NOMO-1 treated with DMSO at 0.1 percent for 48 hours (cell line): ENCODE measurements around the gene MICAL2.

ENCODE experiments used
- DNase-seq: peaks from one replicate; lab custom pipeline; 2025; ENCODE audit not compliant: unreplicated experiment; lab: John Stamatoyannopoulos, UW

The MICAL2 gene

DNA sequence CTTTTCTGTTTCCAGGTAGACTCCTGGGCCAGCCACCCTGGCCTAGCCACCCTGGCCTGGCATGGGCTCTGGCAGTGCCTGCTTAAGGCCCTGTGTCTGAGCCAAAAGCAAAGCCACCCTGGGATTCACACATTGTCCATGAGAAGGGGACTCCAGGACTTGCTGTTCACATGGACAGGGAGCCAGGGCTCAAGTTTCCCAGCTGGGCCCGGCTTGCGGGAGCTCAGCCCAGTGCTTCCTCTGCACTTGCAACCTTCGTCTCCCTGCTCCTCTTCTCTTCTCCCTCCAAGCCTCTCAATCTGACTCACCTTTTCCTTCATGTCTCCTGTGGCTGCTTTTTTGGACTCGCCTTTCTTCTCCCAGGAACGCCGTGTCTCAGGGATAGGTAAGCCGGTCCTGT, 130.3 kb downstream of the MICAL2 start:
- no peak for DNase-seq

DNA sequence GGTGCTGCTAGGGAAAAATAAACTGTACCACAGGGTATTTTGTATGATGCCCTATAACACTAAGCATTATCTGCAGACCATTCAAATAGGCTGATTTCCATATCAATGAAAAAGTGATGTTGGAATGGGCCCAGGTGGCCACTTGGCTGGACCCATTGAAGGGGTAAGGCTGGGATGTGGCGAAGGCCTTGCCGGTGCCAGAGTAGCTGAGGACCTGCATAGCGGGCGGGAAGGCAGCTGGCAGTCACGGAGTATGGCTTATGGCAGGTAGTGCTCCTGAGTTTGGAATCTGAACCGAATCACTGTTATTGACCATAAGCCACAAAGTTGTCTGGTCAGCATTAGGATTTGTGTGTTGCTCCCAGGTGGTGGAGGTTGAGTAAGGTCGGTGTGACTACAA, 131.0 kb downstream of the MICAL2 start:
- no peak for DNase-seq

DNA sequence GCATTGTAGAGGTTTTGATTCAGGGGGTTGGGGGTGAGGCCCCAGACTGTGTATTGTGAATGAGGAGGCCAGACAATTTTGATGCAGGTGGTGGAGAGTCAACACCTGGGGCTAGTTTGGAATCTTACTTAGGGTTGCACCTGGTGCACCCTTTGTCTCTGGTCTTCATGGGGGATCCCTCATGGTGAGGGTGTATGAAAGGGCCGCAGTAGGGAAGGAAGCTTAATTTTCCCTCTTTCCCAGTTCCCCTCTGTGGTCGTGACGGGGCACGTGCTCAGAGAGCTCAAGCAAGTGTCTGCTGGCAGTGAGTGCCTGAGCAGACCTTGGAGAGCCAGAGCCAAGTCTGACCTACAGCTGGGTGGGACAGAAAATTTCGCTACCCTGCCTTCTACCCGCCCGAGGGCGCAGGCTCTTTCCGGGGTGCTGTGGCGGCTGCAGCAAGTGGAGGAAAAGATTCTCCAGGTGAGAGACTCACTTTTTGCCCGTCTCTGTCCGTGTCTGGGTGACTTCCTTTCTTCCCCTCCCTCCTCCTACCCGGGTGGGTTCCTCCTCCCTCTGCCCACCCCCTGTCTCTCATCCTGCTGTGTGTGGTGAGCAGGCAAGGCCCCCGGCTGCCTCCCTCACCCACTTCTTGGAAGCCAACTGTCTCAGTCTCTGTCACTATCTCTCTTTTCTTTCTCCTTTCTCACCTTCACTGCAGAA, 131.7 kb downstream of the MICAL2 start:
- DNase-seq: no peak

DNA sequence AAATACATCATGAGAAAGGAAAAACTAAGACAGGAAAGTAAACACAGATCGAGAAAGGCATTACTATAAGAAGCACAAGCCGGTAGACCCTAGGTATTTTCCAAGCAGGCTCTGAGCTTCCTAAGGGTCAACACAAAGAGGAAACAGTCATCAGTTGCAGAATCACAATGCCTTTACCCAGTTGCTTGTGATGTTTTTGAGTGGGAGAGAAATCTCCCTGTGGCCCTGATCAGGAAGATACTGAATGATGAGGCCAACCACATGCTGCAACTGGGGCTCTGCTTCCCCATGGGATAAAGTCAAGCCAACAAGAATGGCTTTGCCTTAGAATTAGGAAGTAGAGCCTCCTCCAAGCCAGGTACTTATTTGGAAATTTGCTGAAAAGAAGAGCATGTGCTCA, 132.6 kb downstream of the MICAL2 start:
- DNase-seq: no peak

GRCh38 chr11:12243486-12243885, 133.1 kb downstream of the MICAL2 start:
- DNase-seq: no peak

DNA sequence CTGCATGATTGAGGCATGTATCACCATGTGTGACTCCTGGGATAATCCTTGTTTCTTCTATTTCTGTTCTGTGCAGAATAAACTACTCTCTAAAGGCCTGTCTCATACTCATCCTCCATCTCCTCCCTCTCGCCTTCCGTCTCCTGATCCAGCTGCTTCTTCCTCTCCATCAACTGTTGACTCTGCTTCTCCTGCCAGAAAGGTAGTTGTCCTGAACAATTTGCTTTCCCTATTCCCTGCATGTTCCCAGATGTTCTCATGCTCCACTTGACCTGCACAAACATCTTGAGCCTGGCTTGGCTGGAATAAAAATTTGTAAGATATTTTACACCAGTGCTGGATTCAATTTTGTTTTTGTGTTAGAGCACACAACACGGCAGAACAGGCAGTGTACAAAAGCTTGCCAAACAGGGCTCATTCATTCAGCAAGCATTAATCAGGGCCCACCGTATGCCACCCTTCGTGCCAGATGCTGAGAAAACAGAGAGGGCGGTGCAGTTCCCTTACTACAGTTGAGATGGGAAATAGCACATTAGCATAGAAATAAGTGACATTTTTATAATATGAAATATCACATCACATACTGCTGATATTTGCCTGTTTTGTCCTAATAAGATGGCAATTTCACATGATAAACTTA, 133.6 kb downstream of the MICAL2 start:
- DNase-seq: no peak

- DNase-seq: no peak
These were observed 134.7 kb downstream of the MICAL2 start for GRCh38 chr11:12245091-12245490.

DNA sequence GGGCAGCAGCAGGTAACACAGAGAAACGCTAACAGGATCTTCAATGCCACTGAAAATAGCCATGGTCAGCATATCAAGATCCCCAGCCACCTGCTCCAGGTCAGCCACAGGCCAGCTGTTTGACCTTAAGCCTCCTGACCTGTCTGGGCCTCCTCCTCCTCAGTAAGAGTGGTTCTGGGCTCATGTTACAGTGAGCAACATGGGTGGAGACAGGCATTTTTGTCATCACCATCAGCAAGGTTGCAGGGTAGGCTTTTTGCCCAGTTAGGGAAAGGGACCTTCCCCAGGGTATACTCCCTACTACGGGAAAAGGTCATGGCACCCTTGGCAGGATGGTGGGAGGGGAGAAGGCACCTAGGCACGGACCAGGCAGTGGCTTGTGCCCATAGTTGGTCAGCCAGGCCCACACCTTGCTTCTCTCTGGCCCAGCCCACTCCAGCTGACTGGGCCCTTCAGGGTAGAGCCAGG, 135.2 kb downstream of the MICAL2 start:
- DNase-seq: no peak

DNA sequence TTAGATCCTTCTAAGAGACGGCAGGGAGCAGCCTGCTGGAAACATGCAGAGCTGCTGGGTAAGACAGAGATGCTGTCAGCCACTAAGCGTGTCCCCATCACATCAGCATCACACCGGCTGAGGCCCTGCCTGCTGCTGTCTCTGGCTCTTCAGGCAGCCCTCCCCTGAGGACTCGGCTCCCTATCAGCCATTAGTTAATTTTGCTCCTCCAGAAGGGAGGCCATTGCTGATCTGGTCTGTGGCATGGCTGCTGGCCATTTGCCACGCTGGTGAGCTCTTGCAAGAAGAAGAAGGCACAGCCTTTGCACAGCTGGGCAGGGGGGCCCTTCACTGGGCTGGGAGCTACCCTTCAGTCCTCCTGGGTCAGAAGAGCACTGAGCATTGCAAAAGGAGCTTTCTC, 135.8 kb downstream of the MICAL2 start:
- DNase-seq: no peak

DNA sequence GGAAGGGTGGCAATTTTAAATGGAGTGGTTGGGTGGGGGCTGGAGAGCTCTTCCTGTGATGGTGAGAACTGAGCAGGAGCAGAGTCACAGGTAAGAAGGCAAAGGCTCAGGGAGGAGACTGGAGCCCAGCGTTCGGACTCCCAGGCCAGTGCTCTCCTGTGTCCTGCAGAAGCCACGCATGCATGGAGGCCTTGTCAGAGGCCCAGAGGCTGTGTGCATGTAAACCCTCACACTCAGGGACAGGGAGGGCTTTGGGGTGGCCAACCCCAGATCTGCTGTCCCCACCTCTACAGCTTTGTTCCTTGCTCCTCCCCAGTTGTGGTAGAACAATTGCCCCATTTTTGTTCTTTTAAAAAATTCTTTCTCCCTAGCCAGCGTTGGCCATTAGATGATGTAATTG, 136.6 kb downstream of the MICAL2 start:
- DNase-seq: no peak

GRCh38 chr11:12247543-12248254, 137.3 kb downstream of the MICAL2 start:
- DNase-seq: no peak

GRCh38 chr11:12248330-12248729, 137.9 kb downstream of the MICAL2 start:
- no peak for DNase-seq

- no peak for DNase-seq
These were observed 139.3 kb downstream of the MICAL2 start for GRCh38 chr11:12249590-12250260.

- no peak for DNase-seq
These were observed 141.5 kb downstream of the MICAL2 start for GRCh38 chr11:12251666-12252560.

DNA sequence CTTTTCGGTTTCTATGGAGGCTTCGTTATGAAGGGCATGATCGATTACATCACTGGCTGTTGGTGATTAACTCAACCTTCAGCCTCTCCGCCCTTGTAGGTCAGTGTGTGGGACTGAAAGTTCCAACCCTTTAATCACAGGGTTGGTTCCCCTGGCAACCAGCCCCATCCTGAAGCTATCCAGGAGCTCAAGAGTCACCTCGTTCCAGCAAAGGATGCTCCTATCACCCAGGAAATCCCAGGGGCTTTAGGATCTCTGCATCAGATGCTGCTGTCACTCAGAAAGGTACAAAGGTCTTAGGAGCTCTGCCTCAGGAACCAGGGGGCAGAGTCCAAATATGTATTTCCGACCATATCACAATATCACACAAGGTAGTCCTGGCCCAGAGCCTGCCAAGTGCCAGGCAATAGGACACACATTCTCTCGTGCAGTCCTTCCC, 143.5 kb downstream of the MICAL2 start:
- no peak for DNase-seq

DNA sequence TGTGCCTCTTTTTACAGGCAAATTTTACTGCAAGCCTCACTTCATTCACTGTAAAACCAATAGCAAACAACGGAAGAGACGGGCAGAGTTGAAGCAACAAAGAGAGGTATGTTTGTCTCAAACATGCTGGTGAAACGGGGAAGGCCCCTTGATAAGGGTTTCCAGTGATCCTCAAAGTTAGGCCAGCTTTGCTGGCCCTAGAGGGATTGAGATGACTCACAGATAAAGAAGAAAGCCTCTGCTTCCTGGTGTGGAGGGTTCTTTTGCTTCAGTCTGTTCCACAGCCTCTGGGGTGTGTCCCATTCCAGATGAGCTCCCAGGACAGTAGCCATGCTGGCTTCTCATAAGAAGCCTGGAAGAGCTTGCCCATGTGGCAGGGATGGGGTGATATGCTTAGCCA, 148.1 kb downstream of the MICAL2 start:
- no peak for DNase-seq

- no peak for DNase-seq
These were observed 149.6 kb downstream of the MICAL2 start for GRCh38 chr11:12259956-12260355.

GRCh38 chr11:12260731-12261521, 150.5 kb downstream of the MICAL2 start:
- DNase-seq: no peak

- no peak for DNase-seq
These were observed 151.2 kb downstream of the MICAL2 start for GRCh38 chr11:12261551-12261950.
